Pancreas (tissue), 10 donors: Measurements from ENCODE around the gene SYT12. TPM values are rescaled to one million over a fixed set of nuclear protein-coding genes. Genes with fewer than 3 reads are reported as not detected.

Experiments used
- ATAC-seq, 4 donors: fragments of 200-7000 bp; cut with Tn5 transposase; one replicate each; pipeline versions ENCODE4 v1.8.0 to v1.9.1; 2020; ENCODE audit warnings: mild to moderate bottlenecking in 4 of 4, moderate library complexity in 4 of 4
- DNase-seq, 6 donors: peaks; one replicate each; pipeline ENCODE4 v3.0.0-alpha.2; 2020
- FAIRE-seq: peaks from 2 replicates; lab custom pipeline; 2012; peaks lifted over from hg19 to GRCh38; lab: Jason Lieb, UNC
- H3K27ac ChIP-seq, 4 donors: fragments of 200-600 bp; sonication (generic); 1 replicate in 3 of 4; 2 replicates in 1 of 4; pipeline versions ENCODE4 v1.5.0 to v1.8.0; 2020
- H3K27me3 ChIP-seq, 4 donors: fragments of 200-600 bp; one replicate each; pipeline ENCODE4 v1.8.0; 2021
- H3K36me3 ChIP-seq, 3 donors: fragments of 200-600 bp; sonication (generic) in 1 of 3; one replicate each; pipeline versions ENCODE4 v1.5.0 to v1.8.0; 2020 to 2021
- H3K4me1 ChIP-seq, 3 donors: fragments of 200-600 bp; one replicate each; pipeline ENCODE4 v1.8.0; 2021
- H3K4me3 ChIP-seq, 4 donors: fragments of 200-600 bp; sonication (generic) in 2 of 4; one replicate each; pipeline versions ENCODE4 v1.5.0 to v1.8.0; 2020 to 2021
- H3K9me3 ChIP-seq, 4 donors: fragments of 200-600 bp; one replicate each; pipeline ENCODE4 v1.8.0; 2021
- CTCF ChIP-seq, 4 donors: fragments of 200-600 bp; sonication (generic) in 3 of 4; IDR thresholded peaks; one replicate each; pipeline versions ENCODE4 v1.5.0 to v1.8.0; 2021; ENCODE audit warnings: antibody characterized with exemption in 4 of 4
- WGBS, 2 donors: extraction: QIAGEN DNeasy Blood & Tissue Kit; methylation state at CpG; one replicate each; pipeline ENCODE4 v1.1.7; 2013; 5-methylcytosine and 5-hydroxymethylcytosine counted together
- intact Hi-C, 3 donors: fragments of 100-400 bp; cut with DNase I; formaldehyde crosslinking; loops; one replicate each; pipeline versions ENCODE4 v1.11.1 to v1.14.2; 2022
- polyA plus RNA-seq, 2 donors: library from polyadenylated mRNA; stranded (reverse); fragments of 200-250 nt; gene quantifications; one replicate each; pipeline ENCODE4 v1.2.3, GENCODE V29; 2013
- total RNA-seq, 6 donors: library from RNA; stranded (reverse); fragmentation: NEBNext Ultra II Directional in 4 of 6; extraction: Animal tissue kit (Norgen Biotek cat#: 25700) in 4 of 6; gene quantifications; one replicate each; pipeline versions ENCODE4 v1.2.1 to v1.2.4, GENCODE V29; 2021 to 2023
- donor health status: healthy with polysubstance abuse.
- donor health status: DM: no; HTN: no; CAD: no; lungs with moderate emphysema.
- donor health status: DM: no; HTN: no; CAD: no.
- donor health status: control.
- donor health status: control.
- donor health status: Bipolar disorder and iron deficiency.
- donor health status: DM: yes; HTN: yes; CAD: no.
- donor health status: DM: no; HTN: no; CAD: no.
- donor health status: DM: no; HTN: no; CAD: no.
- donor health status: DM: yes; HTN: yes; CAD: no.

SYT12 gene
- total and polyA plus RNA-seq, 8 donors: 0.19 to 2.6 (median 0.42) TPM

- TF ChIP-seq CTCF (IDR thresholded peaks at IDR 0.05): no peak
- no peak overlapping the region for H3K27ac ChIP-seq
- intact Hi-C loops: no loop called here
- no peaks in the 10 kb centered on the region for H3K27me3 ChIP-seq
- H3K4me1 ChIP-seq: peaks cover 0 to 7% (median 6%) of the 10 kb centered on the region in 3 donors
- H3K9me3 ChIP-seq: no peaks in the 10 kb centered on the region
- 42 to 49% methylated on average over 9 of the region's 9 CpGs for WGBS, 2 donors
- FAIRE-seq: no peak
- no peak overlapping the region for H3K4me3 ChIP-seq
- peak in 2 of 4 donors; percentile 36 to 64 for ATAC-seq
- DNase-seq: peak in 4 of 6 donors; percentile 46 to 74 (median 62)
- H3K36me3 ChIP-seq: no peaks in the 10 kb centered on the region
These were observed 40.9 kb upstream of the SYT12 start for GRCh38 chr11:66981976-66982578.

GRCh38 chr11:66983275-66983924, 39.5 kb upstream of the SYT12 start:
- WGBS, 2 donors: 84 to 88% methylated on average over 5 of the region's 5 CpGs
- Histone ChIP-seq H3K27ac (peak overlapping the region in 1 of 4 donors; percentile 23), H3K27me3 (no peaks in the 10 kb centered on the region), H3K4me3 (no peak overlapping the region), H3K4me1 (peaks cover 0 to 7% (median 6%) of the 10 kb centered on the region in 3 donors), H3K36me3 (no peaks in the 10 kb centered on the region), H3K9me3 (no peaks in the 10 kb centered on the region)
- intact Hi-C loops: no loop called here
- DNase-seq (no peak), FAIRE-seq (no peak), ATAC-seq (no peak)
- no peak for TF ChIP-seq CTCF (IDR thresholded peaks at IDR 0.05)

- H3K4me3 ChIP-seq: no peak overlapping the region
- no peak for FAIRE-seq
- WGBS, 2 donors: 46 to 53% methylated on average over 8 of the region's 8 CpGs
- peak; percentile 67 to 91 (median 85) for ATAC-seq
- no peaks in the 10 kb centered on the region for H3K27me3 ChIP-seq
- H3K9me3 ChIP-seq: no peaks in the 10 kb centered on the region
- intact Hi-C loops: no loop called here
- no peak for TF ChIP-seq CTCF (IDR thresholded peaks at IDR 0.05)
- DNase-seq: peak; percentile 56 to 86 (median 68)
- H3K27ac ChIP-seq: peak overlapping the region in 2 of 4 donors; percentile 16 to 30
- H3K4me1 ChIP-seq: peaks cover 0 to 7% (median 6%) of the 10 kb centered on the region in 3 donors
- no peaks in the 10 kb centered on the region for H3K36me3 ChIP-seq
These were observed 37.3 kb upstream of the SYT12 start for GRCh38 chr11:66985508-66986177.

- Histone ChIP-seq H3K27me3 (no peaks in the 10 kb centered on the region), H3K9me3 (no peaks in the 10 kb centered on the region), H3K4me3 (no peak overlapping the region), H3K27ac (peak overlapping the region in 2 of 4 donors; percentile 16 to 30), H3K36me3 (no peaks in the 10 kb centered on the region), H3K4me1 (peaks cover 0 to 7% (median 6%) of the 10 kb centered on the region in 3 donors)
- no peak for TF ChIP-seq CTCF (IDR thresholded peaks at IDR 0.05)
- DNase-seq: peak in 5 of 6 donors; percentile 25 to 59 (median 38)
- peak; percentile 18 to 65 (median 52) for ATAC-seq
- FAIRE-seq: no peak
- intact Hi-C loops: no loop called here
- 58 to 74% methylated on average over 7 of the region's 7 CpGs for WGBS, 2 donors
These were observed 36.8 kb upstream of the SYT12 start for GRCh38 chr11:66986178-66986545.
